GM06990 (cell line): ENCODE data around the gene STK4.
A peak's percentile ranks its signal among the peaks of the same experiment; 100 is the strongest.
"Not testable (repeated sequence)": the region's sequence is repeated elsewhere in the genome, so short reads cannot be mapped to it uniquely, and the experiment has no call there.

Source experiments
- DNase-seq: peaks from one replicate; pipeline ENCODE4 v3.0.0-alpha.2; 2011; ENCODE audit not compliant: insufficient read length; ENCODE audit errors: extremely low read depth
- H3K27me3 ChIP-seq: replicated peaks from 2 replicates; pipeline ENCODE4 v1.6.0; 2011; ENCODE audit warnings: low read length; ENCODE audit not compliant: control insufficient read depth, insufficient read depth
- H3K36me3 ChIP-seq: 2 replicates; pipeline ENCODE4 v1.5.1; 2011; ENCODE audit warnings: low read length; ENCODE audit not compliant: control insufficient read depth, insufficient read depth
- H3K4me3 ChIP-seq: replicated peaks from 2 replicates; pipeline ENCODE4 v1.5.1; 2011; ENCODE audit warnings: low read depth, mild to moderate bottlenecking, control low read depth, low read length
- CTCF ChIP-seq: IDR thresholded peaks from 2 replicates; pipeline ENCODE4 v1.5.1; 2011; ENCODE audit warnings: low read length, control low read depth, mild to moderate bottlenecking, inconsistent platforms; ENCODE audit not compliant: insufficient read depth, poor library complexity, severe bottlenecking

The STK4 gene

GRCh38 chr20:45010399-45010828 is 44.1 kb downstream of the STK4 start:
- TF ChIP-seq CTCF = no peak
- no peak for DNase-seq
- no peak overlapping the region for H3K4me3 ChIP-seq
- no peaks in the 10 kb centered on the region for H3K27me3 ChIP-seq
- H3K36me3 ChIP-seq = peaks cover 2% of the 10 kb centered on the region

DNA sequence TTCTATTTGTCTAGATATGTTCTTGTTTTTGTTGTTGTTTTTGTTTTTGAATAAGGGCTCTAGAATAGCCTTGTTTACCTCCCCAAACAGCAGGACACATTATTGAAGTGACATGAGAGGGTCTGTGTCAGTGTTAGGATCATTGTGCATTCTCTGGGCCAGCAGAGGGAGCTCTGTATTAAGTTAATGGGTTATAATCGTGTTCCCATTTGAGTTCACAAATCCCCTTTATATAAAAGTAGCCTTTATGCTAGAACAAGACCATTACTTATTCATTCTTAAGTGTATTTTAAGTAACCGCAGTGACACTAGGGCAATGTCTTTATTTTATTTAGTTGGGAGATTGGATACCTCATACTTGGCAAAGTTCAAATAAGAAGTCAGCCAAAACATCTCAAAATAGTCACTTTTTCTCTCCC is 44.8 kb downstream of the STK4 start:
- no peak overlapping the region for H3K4me3 ChIP-seq
- DNase-seq = no peak
- no peaks in the 10 kb centered on the region for H3K27me3 ChIP-seq
- H3K36me3 ChIP-seq = peaks cover 2% of the 10 kb centered on the region
- TF ChIP-seq CTCF = peak; percentile 69

- H3K27me3 ChIP-seq = no peaks in the 10 kb centered on the region
- no peak for TF ChIP-seq CTCF
- DNase-seq = no peak
- no peak overlapping the region for H3K4me3 ChIP-seq
- no peaks in the 10 kb centered on the region; the same call in 1 of the 2 replicates for H3K36me3 ChIP-seq
These were observed 46.5 kb downstream of the STK4 start for GRCh38 chr20:45012682-45013302.

GRCh38 chr20:45014131-45014530 is 47.8 kb downstream of the STK4 start:
- H3K36me3 ChIP-seq, H3K4me3 ChIP-seq, DNase-seq, H3K27me3 ChIP-seq: not testable (repeated sequence)

DNA sequence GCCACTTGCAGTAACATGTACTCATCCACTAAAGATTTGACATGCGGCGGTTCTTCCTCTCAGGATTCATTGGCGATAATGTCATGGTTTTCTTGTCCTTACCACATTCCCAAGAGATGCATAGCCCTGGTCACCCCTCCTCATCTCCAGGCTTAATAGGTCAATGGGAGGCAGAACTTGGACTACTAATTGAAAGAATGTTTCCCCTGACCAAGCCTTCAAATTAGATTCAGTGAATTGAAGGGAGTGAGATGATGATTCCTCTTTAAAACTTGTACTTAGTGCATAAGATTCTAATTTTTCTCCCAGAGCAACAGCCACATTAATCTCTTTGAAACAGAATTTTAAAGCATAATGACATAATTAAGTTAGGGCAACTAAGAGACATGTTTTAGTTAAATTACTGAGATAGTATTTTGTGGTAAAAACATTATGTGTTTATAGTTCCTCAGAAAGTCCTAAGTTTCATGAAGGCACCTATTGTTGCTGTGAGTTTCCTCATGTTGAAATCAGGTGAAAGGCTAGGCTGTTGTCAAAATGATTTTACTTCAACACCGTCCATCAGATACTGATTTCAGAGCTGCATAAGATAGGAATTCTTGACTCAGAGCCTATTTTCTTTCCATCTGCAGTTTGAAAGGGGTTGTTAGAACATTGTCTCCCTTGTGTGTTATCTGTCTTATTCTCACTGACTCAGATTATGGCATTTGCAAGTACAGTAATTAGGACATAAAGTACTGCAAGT is 48.5 kb downstream of the STK4 start:
- no peak for TF ChIP-seq CTCF
- H3K36me3 ChIP-seq = peaks cover 1% of the 10 kb centered on the region
- H3K4me3 ChIP-seq = no peak overlapping the region
- H3K27me3 ChIP-seq = no peaks in the 10 kb centered on the region
- DNase-seq = no peak

- Histone ChIP-seq H3K27me3 (no peaks in the 10 kb centered on the region), H3K4me3 (no peak overlapping the region), H3K36me3 (peaks cover 1% of the 10 kb centered on the region)
- TF ChIP-seq CTCF = no peak
- no peak for DNase-seq
These were observed 49.9 kb downstream of the STK4 start for GRCh38 chr20:45016089-45016671.
